GM12864 (cell line): ENCODE data around the gene ETS1.

ENCODE experiments used
- DNase-seq: peaks from one replicate; pipeline ENCODE4 v3.0.0-alpha.2; 2011; ENCODE audit warnings: low read depth
- H3K4me3 ChIP-seq: 2 replicates; pipeline ENCODE4 v1.5.1; 2011; ENCODE audit warnings: mild to moderate bottlenecking, low read depth, low read length, control low read depth
- CTCF ChIP-seq: IDR thresholded peaks from 2 replicates; pipeline ENCODE4 v1.5.1; 2011; ENCODE audit warnings: low read depth, mild to moderate bottlenecking, moderate library complexity, low read length, control low read depth, inconsistent platforms; ENCODE audit errors: missing control alignments

ETS1 gene

GRCh38 chr11:128587415-128587814 is at the start of gene ETS1:
Gene ETS1 (minus strand): TSS chr11:128587558. CDS start chr11:128573130, 14,428 bp downstream.
- DNase-seq = no peak
- no peak within 1 kb of the TSS for H3K4me3 ChIP-seq

GRCh38 chr11:128634395-128634794 is 47.0 kb upstream of the ETS1 start:
- no peak for DNase-seq
- no peak overlapping the region for H3K4me3 ChIP-seq
- TF ChIP-seq CTCF = no peak

More at GRCh38 chr11:128587415-128587814, at the start of gene ETS1:
- no peak for TF ChIP-seq CTCF

GRCh38 chr11:128633384-128633965 is 46.1 kb upstream of the ETS1 start:
- no peak for DNase-seq
- TF ChIP-seq CTCF = no peak
- no peak overlapping the region for H3K4me3 ChIP-seq

GRCh38 chr11:128632141-128632791 is 44.9 kb upstream of the ETS1 start:
- peak; percentile 90 for TF ChIP-seq CTCF
- no peak for DNase-seq
- H3K4me3 ChIP-seq = no peak overlapping the region

GRCh38 chr11:128630367-128631230 is 43.2 kb upstream of the ETS1 start:
- H3K4me3 ChIP-seq = no peak overlapping the region
- DNase-seq = peak; percentile 84
- peak; percentile 75 for TF ChIP-seq CTCF

- no peak for TF ChIP-seq CTCF
- H3K4me3 ChIP-seq = no peak overlapping the region
- no peak for DNase-seq
Observed at GRCh38 chr11:128629516-128630106, 42.3 kb upstream of the ETS1 start.
